GM19035 (cell line): ENCODE measurements around the gene CEACAM5.
"Not testable (repeated sequence)": the region's sequence is repeated elsewhere in the genome, so short reads cannot be mapped to it uniquely, and the experiment has no call there.

Experiments
- ATAC-seq: cut with Tn5 transposase; IDR thresholded peaks from one replicate; pipeline ENCODE4 v1.9.1; 2021; ENCODE audit not compliant: unreplicated experiment

Gene CEACAM5

DNA sequence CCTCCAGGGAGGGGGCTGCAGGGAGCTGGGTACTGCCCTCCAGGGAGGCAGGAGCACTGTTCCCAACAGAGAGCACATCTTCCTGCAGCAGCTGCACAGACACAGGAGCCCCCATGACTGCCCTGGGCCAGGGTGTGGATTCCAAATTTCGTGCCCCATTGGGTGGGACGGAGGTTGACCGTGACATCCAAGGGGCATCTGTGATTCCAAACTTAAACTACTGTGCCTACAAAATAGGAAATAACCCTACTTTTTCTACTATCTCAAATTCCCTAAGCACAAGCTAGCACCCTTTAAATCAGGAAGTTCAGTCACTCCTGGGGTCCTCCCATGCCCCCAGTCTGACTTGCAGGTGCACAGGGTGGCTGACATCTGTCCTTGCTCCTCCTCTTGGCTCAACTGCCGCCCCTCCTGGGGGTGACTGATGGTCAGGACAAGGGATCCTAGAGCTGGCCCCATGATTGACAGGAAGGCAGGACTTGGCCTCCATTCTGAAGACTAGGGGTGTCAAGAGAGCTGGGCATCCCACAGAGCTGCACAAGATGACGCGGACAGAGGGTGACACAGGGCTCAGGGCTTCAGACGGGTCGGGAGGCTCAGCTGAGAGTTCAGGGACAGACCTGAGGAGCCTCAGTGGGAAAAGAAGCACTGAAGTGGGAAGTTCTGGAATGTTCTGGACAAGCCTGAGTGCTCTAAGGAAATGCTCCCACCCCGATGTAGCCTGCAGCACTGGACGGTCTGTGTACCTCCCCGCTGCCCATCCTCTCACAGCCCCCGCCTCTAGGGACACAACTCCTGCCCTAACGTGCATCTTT, 7.8 kb upstream of the CEACAM5 start:
- ATAC-seq: no peak

- ATAC-seq: no peak
Observed at GRCh38 chr19:41701401-41702075, 6.9 kb upstream of the CEACAM5 start.

GRCh38 chr19:41702171-41702651, 6.2 kb upstream of the CEACAM5 start:
- no peak for ATAC-seq

GRCh38 chr19:41703602-41704293, 4.7 kb upstream of the CEACAM5 start:
- no peak for ATAC-seq

DNA sequence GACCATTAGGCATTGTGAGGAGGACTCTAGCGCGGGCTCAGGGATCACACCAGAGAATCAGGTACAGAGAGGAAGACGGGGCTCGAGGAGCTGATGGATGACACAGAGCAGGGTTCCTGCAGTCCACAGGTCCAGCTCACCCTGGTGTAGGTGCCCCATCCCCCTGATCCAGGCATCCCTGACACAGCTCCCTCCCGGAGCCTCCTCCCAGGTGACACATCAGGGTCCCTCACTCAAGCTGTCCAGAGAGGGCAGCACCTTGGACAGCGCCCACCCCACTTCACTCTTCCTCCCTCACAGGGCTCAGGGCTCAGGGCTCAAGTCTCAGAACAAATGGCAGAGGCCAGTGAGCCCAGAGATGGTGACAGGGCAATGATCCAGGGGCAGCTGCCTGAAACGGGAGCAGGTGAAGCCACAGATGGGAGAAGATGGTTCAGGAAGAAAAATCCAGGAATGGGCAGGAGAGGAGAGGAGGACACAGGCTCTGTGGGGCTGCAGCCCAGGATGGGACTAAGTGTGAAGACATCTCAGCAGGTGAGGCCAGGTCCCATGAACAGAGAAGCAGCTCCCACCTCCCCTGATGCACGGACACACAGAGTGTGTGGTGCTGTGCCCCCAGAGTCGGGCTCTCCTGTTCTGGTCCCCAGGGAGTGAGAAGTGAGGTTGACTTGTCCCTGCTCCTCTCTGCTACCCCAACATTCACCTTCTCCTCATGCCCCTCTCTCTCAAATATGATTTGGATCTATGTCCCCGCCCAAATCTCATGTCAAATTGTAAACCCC, 2.8 kb upstream of the CEACAM5 start:
- no peak for ATAC-seq

- no peak for ATAC-seq
Observed at GRCh38 chr19:41706741-41707501, 1.5 kb upstream of the CEACAM5 start.

- ATAC-seq: no peak
Observed at GRCh38 chr19:41707502-41707812, 969 bp upstream of the CEACAM5 start.

DNA sequence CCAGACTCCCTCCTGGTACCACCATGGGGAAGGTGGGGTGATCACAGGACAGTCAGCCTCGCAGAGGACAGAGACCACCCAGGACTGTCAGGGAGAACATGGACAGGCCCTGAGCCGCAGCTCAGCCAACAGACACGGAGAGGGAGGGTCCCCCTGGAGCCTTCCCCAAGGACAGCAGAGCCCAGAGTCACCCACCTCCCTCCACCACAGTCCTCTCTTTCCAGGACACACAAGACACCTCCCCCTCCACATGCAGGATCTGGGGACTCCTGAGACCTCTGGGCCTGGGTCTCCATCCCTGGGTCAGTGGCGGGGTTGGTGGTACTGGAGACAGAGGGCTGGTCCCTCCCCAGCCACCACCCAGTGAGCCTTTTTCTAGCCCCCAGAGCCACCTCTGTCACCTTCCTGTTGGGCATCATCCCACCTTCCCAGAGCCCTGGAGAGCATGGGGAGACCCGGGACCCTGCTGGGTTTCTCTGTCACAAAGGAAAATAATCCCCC, 505 bp upstream of the CEACAM5 start:
- no peak for ATAC-seq

- not testable (repeated sequence) for ATAC-seq
Observed at GRCh38 chr19:41709516-41709915, 1.1 kb downstream of the CEACAM5 start.

- no peak for ATAC-seq
Observed at GRCh38 chr19:41709951-41710645, 1.7 kb downstream of the CEACAM5 start.

DNA sequence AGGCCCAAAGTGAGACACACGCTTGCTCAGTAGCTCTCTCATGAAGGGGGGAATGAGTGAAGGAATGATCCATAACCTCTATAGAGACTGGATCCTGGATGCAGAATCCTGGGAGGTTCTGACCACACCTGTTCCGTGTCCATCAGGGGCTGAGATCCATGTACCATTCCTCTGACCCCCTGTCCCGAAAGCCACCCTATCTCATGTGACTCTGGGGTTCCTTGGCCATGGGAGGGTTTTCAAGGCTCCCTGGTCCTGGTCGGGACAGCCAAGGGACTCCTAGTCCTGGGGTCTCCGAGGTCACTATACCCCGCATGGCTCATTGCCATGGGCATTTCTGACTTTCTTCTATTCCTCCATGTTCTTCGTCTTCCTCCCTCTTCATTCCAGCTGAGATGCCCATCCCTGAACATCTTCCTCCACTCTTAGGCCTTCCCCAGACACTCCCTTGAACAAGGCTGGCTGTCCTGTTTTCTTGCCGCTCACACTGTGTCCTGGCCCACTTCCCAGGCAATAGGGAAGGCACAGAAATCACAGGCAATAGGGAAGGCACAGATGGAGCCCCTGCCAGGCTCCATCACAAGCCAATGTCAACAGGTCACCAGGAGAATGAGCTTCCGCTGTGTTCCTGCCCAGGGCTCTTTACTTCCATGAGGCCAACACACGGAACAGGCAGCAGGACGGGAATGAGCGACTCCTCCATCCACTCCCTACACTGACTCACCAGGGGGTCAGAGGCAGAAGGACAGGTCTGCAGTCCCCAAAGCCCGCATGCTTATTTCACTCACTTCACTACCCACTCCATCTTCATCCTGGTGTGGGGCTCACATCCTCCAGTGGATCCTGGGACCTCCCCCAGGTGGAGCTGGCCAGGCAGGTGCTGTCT, 3.2 kb downstream of the CEACAM5 start:
- no peak for ATAC-seq

GRCh38 chr19:41714598-41714997, 6.2 kb downstream of the CEACAM5 start:
- ATAC-seq: no peak

DNA sequence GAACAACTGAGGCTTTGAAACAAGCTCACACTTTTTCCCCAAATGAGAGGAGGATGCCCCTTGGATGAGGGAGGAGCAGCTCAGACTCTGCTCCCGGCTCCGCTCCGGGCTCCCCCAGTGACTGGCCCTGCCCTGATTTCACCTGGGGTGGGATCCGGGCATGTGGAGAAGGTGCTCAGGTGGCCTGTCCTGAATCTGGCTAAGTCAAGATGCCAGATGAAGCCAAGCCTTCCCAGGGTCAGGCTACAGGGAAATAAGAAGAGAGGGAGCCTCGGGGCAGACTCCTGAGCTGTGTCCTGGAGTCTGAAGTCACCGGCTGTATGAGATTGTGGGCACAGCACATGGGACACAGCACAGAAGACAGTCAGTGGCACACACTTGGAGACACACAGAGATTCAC, 10.3 kb downstream of the CEACAM5 start:
- ATAC-seq: no peak

DNA sequence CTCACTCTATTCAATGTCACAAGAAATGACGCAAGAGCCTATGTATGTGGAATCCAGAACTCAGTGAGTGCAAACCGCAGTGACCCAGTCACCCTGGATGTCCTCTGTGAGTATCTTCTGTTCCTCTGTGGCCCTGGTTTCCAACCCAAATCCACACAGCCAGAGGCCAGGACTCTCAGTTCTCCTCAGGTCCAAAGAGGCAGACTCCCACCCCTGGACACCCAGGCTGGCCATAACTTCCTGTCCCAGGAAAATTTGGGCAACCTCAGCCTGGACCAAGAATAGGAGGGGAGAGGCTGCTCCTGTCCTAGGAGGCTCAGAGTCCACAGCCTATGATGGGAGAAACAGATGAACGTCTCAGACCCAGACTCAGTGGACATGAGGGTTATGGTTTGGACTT, 11.7 kb downstream of the CEACAM5 start:
- no peak for ATAC-seq

GRCh38 chr19:41726493-41726892, 18.1 kb downstream of the CEACAM5 start:
- ATAC-seq: no peak

DNA sequence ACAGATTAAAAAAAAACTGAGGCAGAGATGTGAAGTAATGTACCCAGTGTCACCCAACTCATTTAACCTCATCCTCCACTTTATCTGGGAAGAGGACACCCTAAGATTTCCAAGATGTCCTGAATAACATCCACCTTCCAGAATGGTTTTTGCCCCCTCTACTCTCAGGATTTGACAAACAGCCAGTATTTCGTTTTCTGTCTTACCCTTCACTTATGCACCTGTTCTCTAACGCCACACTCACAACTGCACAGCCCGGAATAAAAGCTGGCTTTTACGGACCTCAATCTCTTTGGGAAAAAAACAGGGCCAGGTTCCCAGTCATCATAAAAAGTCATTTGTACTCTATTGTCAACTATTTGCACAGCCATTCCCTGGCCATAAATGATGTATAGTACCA, 25.7 kb downstream of the CEACAM5 start:
- ATAC-seq: no peak

DNA sequence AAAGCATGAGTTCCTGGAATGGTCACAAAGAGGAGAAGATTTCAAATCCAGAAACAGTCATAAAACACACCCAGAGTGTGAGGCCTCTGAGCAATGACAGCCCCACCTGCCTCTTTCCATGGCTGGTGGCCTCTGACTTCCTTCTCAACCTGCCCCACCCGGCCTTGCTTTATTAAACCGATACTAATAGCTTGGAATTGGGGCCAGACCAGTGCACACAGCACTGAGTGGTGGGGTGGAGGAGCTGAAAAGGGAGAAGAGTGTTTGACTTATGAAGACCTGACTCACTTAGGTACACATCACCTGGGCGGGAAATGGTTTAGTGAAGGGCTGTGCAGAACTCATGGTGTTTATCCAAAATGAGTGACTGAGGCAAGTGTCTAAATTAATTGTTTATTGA, 26.2 kb downstream of the CEACAM5 start:
- no peak for ATAC-seq

- no peak for ATAC-seq
Observed at GRCh38 chr19:41735071-41735600, 26.7 kb downstream of the CEACAM5 start.
